Measurements from ENCODE around the gene KDM2A.

DNA sequence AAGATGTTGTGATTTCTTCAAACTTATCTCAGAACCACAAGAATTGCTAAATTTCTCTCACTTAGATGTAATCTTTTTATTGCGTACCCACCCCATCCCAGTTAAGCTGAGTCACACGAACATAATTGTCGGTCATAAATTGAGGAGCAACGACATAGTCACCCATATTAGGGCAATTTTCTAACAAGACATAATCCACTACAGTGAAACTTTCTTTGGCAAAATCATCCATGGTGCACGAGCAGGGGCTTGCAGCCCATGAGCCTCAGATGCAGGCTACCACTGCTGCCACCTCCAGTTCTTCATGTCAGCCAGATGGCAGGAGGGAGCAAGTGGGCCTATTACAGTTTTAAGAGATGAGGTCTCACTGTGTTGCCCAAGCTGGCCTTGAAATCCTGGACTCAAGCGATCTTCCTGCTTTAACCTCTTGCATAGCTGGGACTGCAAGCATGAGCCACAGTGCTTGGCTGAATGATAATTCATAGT is 77.0 kb downstream of the KDM2A start:
- TF ChIP-seq, protein P1, sequence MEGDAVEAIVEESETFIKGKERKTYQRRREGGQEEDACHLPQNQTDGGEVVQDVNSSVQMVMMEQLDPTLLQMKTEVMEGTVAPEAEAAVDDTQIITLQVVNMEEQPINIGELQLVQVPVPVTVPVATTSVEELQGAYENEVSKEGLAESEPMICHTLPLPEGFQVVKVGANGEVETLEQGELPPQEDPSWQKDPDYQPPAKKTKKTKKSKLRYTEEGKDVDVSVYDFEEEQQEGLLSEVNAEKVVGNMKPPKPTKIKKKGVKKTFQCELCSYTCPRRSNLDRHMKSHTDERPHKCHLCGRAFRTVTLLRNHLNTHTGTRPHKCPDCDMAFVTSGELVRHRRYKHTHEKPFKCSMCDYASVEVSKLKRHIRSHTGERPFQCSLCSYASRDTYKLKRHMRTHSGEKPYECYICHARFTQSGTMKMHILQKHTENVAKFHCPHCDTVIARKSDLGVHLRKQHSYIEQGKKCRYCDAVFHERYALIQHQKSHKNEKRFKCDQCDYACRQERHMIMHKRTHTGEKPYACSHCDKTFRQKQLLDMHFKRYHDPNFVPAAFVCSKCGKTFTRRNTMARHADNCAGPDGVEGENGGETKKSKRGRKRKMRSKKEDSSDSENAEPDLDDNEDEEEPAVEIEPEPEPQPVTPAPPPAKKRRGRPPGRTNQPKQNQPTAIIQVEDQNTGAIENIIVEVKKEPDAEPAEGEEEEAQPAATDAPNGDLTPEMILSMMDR (conservative IDR thresholded peaks at IDR 0.05; ENCODE audit: low read length) = no peak; the same call in 1 of the 2 replicates
- TF ChIP-seq EZH2phosphoT487 (IDR thresholded peaks at IDR 0.05; ENCODE audit: borderline replicate concordance) = no peak
